GM23248 (cell line): ENCODE measurements around the gene XG.
"Not testable (repeated sequence)": the region's sequence is repeated elsewhere in the genome, so short reads cannot be mapped to it uniquely, and the experiment has no call there.

Experiments used
- EZH2 ChIP-seq: fragments of 200-600 bp; sonication (generic); IDR thresholded peaks from 2 replicates; pipeline ENCODE4 v1.6.1; 2018; ENCODE audit warnings: antibody characterized with exemption, mild to moderate bottlenecking; ENCODE audit not compliant: insufficient read depth, poor library complexity, severe bottlenecking
- EZH2phosphoT487 ChIP-seq: fragments of 200-600 bp; sonication (generic); IDR thresholded peaks from 2 replicates; pipeline ENCODE4 v1.6.1; 2018; ENCODE audit warnings: antibody characterized with exemption, moderate library complexity, mild to moderate bottlenecking, low read depth; ENCODE audit not compliant: insufficient read depth

GRCh38 chrX:2755163-2755715, 3.4 kb downstream of the XG start:
- not testable (repeated sequence) for TF ChIP-seq EZH2, EZH2phosphoT487
